Activated T-cell treated with anti-CD3 and anti-CD28 coated beads, Interleukin-2, amount 50 U/mL, for 72 hours (primary cell): ENCODE measurements around the gene RAB11FIP2. TPM values are rescaled to one million over a fixed set of nuclear protein-coding genes. Genes with fewer than 3 reads are reported as not detected.

Source experiments
- ATAC-seq, 2 donors: fragments of 150-1000 bp; cut with Tn5 transposase; replicated peaks in 1 of 2; 2 replicates each; pipeline ENCODE4 v1.10.0; 2021; ENCODE audit warnings: moderate library complexity in 2 of 2, mild to moderate bottlenecking in 1 of 2
- DNase-seq, 2 donors: peaks; one replicate each; pipeline ENCODE4 v3.0.0; 2021 to 2022; ENCODE audit warnings: mixed read lengths in 1 of 2
- H3K27ac Mint-ChIP-seq: one replicate; pipeline ENCODE4 v1.8.0; 2022; ENCODE audit warnings: mild to moderate bottlenecking, moderate library complexity, mixed read lengths
- H3K27me3 Mint-ChIP-seq: one replicate; pipeline ENCODE4 v1.8.0; 2022; ENCODE audit warnings: low read depth, mixed read lengths
- H3K36me3 Mint-ChIP-seq, 2 donors: one replicate each; pipeline ENCODE4 v1.8.0; 2022; ENCODE audit warnings: mixed read lengths in 2 of 2, mild to moderate bottlenecking in 1 of 2; ENCODE audit not compliant: insufficient read depth in 2 of 2
- H3K4me1 Mint-ChIP-seq: one replicate; pipeline ENCODE4 v1.8.0; 2022; ENCODE audit warnings: low read depth, mixed read lengths
- H3K4me3 Mint-ChIP-seq, 2 donors: one replicate each; pipeline ENCODE4 v1.8.0; 2022; ENCODE audit warnings: mild to moderate bottlenecking in 2 of 2, mixed read lengths in 2 of 2, moderate library complexity in 2 of 2
- H3K9me3 Mint-ChIP-seq, 2 donors: one replicate each; pipeline ENCODE4 v1.8.0; 2022; ENCODE audit warnings: mixed read lengths in 2 of 2
- total RNA-seq, 2 donors: library from RNA; stranded (reverse); gene quantifications; one replicate each; pipeline ENCODE4 v1.2.3, GENCODE V29; 2022

RAB11FIP2 gene
- total RNA-seq, 2 donors from 2014 or later: 19.6 to 22.1 TPM

DNA sequence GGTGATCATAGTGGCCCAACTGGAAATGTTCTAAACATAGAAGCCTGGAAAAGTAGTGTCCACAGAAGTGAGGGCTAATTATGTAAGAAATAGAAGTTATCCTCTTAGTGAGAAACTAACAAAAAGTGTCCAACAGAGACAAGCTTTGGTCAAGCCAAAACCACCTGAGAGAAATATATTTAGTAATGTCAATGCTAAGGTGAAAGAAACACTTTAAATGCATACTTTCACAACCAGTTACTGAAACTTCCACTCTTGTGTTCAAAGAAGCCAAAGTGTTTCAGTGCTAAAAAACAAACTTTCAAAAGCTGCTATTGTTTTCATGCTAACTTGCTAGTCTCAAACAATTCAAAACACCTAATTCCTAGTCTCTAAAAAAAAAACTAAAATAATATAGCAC lies 18.1 kb downstream of the RAB11FIP2 start:
- no peaks in the 10 kb centered on the region for H3K27me3 Mint-ChIP-seq
- peaks cover 2 to 6% of the 10 kb centered on the region in 2 donors for H3K36me3 Mint-ChIP-seq
- ATAC-seq (no peak), DNase-seq (no peak)
- H3K9me3 Mint-ChIP-seq: no peaks in the 10 kb centered on the region
- H3K4me1 Mint-ChIP-seq: peaks cover 20% of the 10 kb centered on the region
- no peak overlapping the region for H3K27ac Mint-ChIP-seq
- no peak overlapping the region for H3K4me3 Mint-ChIP-seq

DNA sequence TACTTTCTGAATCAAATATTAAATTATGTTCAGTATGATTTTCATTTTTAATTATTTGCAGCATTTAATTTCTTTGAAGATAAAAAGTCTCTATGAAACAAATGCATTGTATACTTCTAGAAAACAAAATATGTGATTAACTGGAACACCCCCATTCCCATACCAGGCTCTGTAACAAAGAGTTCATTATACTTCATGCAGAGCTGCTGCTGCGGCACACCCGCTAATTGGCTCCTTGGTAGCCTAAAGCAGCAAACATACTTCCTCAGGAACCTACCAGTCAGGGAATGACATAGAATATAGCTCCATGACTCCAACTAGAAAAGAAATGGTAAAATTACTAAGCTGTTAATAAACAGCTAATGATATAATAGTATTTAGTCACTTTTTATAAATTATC lies 19.3 kb downstream of the RAB11FIP2 start:
- DNase-seq (no peak), ATAC-seq (no peak)
- Mint-ChIP-seq H3K4me1 (peaks cover 17% of the 10 kb centered on the region), H3K4me3 (no peak overlapping the region), H3K27ac (no peak overlapping the region), H3K36me3 (peaks cover under 1 to 6% of the 10 kb centered on the region in 2 donors), H3K9me3 (no peaks in the 10 kb centered on the region), H3K27me3 (no peaks in the 10 kb centered on the region)

DNA sequence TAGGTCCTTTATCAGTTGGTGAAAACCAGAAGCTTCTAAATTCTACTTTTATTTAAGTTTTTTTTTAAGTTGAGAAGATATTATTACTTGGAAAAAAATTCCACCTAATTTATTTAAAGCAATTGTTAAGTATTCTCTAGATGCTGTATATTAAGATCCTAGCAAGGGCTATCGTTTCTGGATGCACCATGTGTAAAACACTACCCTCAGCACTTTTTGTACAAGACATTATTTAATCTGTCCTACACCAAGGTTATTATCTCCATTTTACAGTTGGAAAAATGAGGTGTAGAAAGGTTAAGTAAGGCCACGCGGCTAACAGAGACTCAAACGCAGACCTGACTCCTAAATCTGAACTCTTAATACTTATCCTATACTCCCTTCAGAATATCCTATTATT lies 19.8 kb downstream of the RAB11FIP2 start:
- Mint-ChIP-seq H3K9me3 (no peaks in the 10 kb centered on the region), H3K36me3 (peaks cover 0 to 6% of the 10 kb centered on the region in 2 donors), H3K27me3 (no peaks in the 10 kb centered on the region), H3K4me1 (peaks cover 15% of the 10 kb centered on the region), H3K4me3 (no peak overlapping the region), H3K27ac (no peak overlapping the region)
- ATAC-seq (no peak), DNase-seq (no peak)

DNA sequence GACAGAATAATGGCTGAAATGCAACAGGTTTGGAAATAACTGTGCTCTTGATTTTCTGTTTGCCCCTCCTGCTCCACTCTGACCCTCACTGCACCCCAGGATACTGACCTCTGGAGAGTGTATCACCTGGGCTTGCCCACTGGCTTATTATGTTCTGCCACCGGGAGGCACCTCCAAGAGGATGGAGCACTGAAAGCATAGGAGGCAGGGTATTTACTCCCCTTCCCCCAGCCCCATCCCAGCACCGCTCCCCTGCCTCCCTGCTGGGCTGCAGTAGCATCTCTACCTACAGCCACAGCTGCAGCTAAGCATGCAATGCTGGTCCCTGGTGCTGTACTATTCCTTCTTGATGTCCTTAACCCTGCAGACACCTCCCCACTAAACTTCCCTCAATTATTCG lies 26.4 kb downstream of the RAB11FIP2 start:
- DNase-seq: no peak
- Mint-ChIP-seq H3K27me3 (no peaks in the 10 kb centered on the region), H3K27ac (peak overlapping the region; percentile 30), H3K9me3 (no peaks in the 10 kb centered on the region), H3K4me1 (peaks cover 4% of the 10 kb centered on the region), H3K4me3 (no peak overlapping the region), H3K36me3 (no peaks in the 10 kb centered on the region)
- no peak for ATAC-seq

DNA sequence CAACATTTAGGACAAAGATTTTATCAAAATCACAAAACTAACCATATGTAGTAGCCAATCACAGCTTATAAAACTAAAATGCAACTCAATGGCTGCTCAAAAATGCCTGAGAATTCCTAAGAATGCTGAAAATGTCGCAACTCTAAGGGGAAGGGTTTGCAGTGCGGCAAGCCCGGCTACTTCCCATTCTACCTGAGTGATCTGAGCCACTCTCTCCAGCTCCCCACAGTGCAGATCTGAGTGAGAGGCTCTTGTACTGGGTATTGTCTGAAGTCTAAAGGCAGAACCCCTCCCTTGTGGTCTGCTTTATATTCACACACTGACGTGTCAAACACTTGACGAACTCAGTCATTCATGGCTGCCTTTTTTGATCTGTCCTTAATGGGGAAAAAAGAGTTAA lies 28.9 kb downstream of the RAB11FIP2 start:
- H3K9me3 Mint-ChIP-seq: no peaks in the 10 kb centered on the region
- H3K36me3 Mint-ChIP-seq: no peaks in the 10 kb centered on the region
- no peak for ATAC-seq
- no peak for DNase-seq
- H3K4me3 Mint-ChIP-seq: no peak overlapping the region
- H3K27ac Mint-ChIP-seq: no peak overlapping the region
- H3K4me1 Mint-ChIP-seq: peaks cover 4% of the 10 kb centered on the region
- no peaks in the 10 kb centered on the region for H3K27me3 Mint-ChIP-seq

DNA sequence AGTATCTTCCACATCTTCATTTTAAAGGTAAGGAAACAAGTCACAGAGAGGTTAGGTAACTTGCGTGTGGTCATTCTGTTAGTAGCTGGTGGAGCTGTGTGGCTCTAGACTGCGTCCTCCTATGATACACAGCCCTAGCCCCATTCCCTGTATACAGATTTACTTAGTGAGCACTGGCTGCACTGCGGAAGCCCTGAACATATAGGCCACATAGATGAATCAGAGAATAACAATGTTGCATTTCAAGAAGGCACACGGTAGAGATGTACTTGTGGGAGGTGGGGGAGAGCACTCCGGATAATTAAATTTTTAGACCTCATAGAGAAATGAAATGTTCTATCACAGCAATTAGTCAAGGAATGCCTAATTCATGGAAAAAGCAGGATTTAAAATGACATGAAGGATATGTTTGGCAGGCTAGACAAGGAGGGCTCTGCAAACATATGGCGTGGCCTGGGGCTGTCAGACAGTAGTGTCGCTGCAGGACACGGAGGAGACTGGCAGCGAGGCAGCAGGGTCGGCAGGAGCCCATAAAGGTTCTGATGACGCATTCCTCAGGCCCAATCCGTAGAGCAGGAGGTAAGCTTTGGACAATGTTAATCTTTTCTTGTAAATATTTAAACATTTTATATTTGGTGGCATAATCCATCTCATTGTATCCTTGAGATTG lies 29.5 kb downstream of the RAB11FIP2 start:
- H3K36me3 Mint-ChIP-seq: no peaks in the 10 kb centered on the region

DNA sequence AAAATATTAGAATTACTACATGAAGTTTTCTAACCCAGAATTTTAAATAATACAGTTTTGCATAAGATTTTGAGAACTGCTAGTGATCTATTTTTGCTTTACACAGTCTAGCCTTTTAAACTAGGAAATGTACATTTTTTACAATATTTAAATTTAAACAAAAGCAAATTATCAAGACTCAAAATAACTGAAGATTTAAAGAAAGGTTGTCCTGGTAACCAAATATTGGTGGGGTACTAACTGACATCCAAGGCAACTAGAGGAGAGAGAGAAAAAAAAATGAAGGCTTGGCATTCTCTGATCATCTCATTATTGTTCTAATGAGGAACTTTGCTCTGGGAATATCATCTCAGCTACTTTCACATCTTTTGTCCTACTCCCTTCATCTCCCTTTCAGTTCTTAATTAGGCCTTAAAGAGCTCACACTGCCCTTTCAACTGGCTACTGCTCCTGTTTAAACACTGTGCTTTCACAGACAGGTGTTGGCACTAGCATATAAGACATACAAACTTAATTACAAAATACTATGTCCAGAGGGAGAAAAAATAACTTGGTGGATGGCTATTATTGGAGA lies 33.7 kb downstream of the RAB11FIP2 start:
- no peak overlapping the region for H3K4me3 Mint-ChIP-seq
- no peaks in the 10 kb centered on the region for H3K4me1 Mint-ChIP-seq
- DNase-seq (no peak), ATAC-seq (no peak)
- no peaks in the 10 kb centered on the region for H3K9me3 Mint-ChIP-seq
- H3K27ac Mint-ChIP-seq: peak overlapping the region; percentile 44
- H3K36me3 Mint-ChIP-seq: peaks cover 0 to 5% of the 10 kb centered on the region in 2 donors
- no peaks in the 10 kb centered on the region for H3K27me3 Mint-ChIP-seq

More for the DNA sequence above, 29.5 kb downstream of the RAB11FIP2 start:
- Mint-ChIP-seq H3K4me1 (peaks cover 4% of the 10 kb centered on the region), H3K9me3 (no peaks in the 10 kb centered on the region), H3K27ac (no peak overlapping the region), H3K4me3 (no peak overlapping the region), H3K27me3 (no peaks in the 10 kb centered on the region)
- no peak for DNase-seq
- ATAC-seq: no peak

DNA sequence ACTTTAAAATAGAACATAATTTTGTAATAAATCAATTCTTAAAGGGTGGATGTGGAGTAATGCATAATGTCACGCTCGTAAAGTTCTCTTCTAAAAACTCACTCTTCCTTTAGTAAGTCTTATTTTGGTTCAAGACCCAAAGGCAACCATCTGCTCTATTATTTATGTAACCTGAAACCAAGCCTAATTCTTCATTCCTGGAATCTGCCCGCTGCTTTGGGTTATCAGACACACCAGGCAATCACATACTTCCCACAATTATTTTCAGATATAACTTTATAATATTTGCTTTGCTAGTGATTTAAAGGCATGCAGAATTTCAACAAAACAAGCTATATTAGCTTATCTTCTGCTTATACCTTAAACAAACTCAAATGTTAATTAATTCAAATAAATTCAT lies 39.0 kb downstream of the RAB11FIP2 start:
- no peak overlapping the region for H3K27ac Mint-ChIP-seq
- ATAC-seq (no peak), DNase-seq (no peak)
- H3K4me3 Mint-ChIP-seq: no peak overlapping the region
- peaks cover 2% of the 10 kb centered on the region for H3K4me1 Mint-ChIP-seq
- peaks cover 0 to 12% of the 10 kb centered on the region in 2 donors for H3K36me3 Mint-ChIP-seq
- no peaks in the 10 kb centered on the region for H3K27me3 Mint-ChIP-seq
- no peaks in the 10 kb centered on the region for H3K9me3 Mint-ChIP-seq

DNA sequence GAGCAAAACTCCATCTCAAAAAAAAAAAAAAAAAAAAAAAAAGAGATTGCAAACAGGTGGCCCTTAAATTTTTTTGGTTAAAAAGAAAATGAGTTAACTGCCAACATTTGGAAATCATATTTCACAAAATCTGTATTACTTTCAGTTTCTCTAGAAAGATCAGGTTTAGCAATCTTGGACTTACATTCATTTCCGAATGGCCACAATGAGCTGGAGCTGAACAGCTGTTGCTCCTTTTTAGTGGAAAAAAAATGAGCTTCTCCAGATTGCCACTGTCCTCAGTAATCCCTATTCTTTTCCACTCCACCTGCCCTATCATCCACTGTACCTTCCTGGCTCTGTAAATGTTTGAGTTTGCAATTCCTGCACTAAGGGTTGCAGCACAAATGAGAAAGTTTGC lies 43.6 kb downstream of the RAB11FIP2 start:
- peaks cover 9% of the 10 kb centered on the region for H3K4me1 Mint-ChIP-seq
- H3K27ac Mint-ChIP-seq: peak overlapping the region; percentile 76
- no peaks in the 10 kb centered on the region for H3K27me3 Mint-ChIP-seq
- no peak for DNase-seq
- no peak for ATAC-seq
- H3K4me3 Mint-ChIP-seq: no peak overlapping the region
- no peaks in the 10 kb centered on the region for H3K9me3 Mint-ChIP-seq
- peaks cover 6 to 13% of the 10 kb centered on the region in 2 donors for H3K36me3 Mint-ChIP-seq

DNA sequence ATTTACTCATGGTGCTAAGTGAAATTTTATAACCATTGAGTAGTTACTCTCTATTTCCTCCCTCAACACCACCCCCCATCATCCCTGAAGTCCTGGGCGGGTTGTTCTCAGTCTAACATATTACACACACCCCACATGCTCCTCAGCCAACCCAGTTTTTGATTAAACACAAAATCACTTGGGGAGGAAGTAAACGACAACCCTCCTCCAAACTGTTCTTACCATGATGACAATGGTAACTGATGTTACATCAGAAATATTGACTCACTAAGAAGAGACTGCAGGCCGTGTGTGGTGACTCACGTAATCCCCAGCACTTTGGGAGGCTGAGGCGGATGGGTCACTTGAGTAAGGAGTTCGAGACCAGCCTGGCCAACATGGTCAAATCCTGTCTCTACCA lies 44.2 kb downstream of the RAB11FIP2 start:
- peak overlapping the region; percentile 79 for H3K27ac Mint-ChIP-seq
- no peaks in the 10 kb centered on the region for H3K9me3 Mint-ChIP-seq
- H3K4me1 Mint-ChIP-seq: peaks cover 9% of the 10 kb centered on the region
- ATAC-seq (peak; percentile 94 to 97), DNase-seq (peak; percentile 20 to 41)
- no peaks in the 10 kb centered on the region for H3K27me3 Mint-ChIP-seq
- H3K36me3 Mint-ChIP-seq: peaks cover 7 to 12% of the 10 kb centered on the region in 2 donors
- H3K4me3 Mint-ChIP-seq: peak overlapping the region; percentile 17 to 29

DNA sequence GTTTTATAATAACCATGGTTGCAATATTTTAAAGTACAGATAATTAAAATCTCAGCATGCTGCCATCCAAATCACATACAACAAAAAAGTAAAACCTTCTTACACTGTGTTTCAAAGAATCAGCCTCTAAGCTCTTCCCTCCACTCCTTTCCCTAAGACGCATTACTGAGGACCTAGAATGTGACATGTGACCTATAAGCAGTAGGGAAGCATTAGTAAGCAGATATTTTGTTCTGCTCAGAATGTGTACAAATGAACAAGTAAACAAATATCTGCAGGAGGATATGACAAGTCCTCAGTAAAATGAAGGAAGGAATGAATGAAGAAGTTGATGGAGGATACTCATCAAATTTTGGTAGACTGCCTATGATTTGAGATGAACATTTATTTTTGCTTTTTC lies 49.1 kb downstream of the RAB11FIP2 start:
- no peaks in the 10 kb centered on the region for H3K27me3 Mint-ChIP-seq
- H3K9me3 Mint-ChIP-seq: no peaks in the 10 kb centered on the region
- peaks cover 6% of the 10 kb centered on the region in 2 donors for H3K36me3 Mint-ChIP-seq
- H3K27ac Mint-ChIP-seq: no peak overlapping the region
- ATAC-seq (no peak), DNase-seq (no peak)
- no peak overlapping the region for H3K4me3 Mint-ChIP-seq
- H3K4me1 Mint-ChIP-seq: peaks cover 6% of the 10 kb centered on the region

DNA sequence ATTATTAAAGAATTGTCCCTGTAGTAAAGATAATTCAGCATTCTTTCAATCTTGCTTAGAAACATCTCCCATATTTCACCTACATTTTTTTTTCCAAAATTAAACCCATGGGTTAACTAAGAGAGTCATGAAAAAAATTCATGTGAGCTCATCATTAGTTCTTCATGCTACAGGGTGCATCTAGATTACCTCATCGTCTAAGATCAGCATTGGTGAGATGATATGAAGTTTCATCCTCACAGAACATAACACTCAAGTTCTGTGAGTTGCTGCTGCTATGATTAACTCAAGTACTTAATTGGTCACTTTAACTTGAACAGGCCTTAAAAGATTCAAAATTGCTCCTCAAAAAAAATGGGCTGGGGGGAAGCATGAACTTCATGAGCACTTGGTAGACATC lies 50.0 kb downstream of the RAB11FIP2 start:
- DNase-seq: no peak
- Mint-ChIP-seq H3K27me3 (no peaks in the 10 kb centered on the region), H3K27ac (no peak overlapping the region), H3K36me3 (peaks cover 3% of the 10 kb centered on the region in 2 donors), H3K4me3 (no peak overlapping the region), H3K4me1 (no peaks in the 10 kb centered on the region), H3K9me3 (no peaks in the 10 kb centered on the region)
- no peak for ATAC-seq

DNA sequence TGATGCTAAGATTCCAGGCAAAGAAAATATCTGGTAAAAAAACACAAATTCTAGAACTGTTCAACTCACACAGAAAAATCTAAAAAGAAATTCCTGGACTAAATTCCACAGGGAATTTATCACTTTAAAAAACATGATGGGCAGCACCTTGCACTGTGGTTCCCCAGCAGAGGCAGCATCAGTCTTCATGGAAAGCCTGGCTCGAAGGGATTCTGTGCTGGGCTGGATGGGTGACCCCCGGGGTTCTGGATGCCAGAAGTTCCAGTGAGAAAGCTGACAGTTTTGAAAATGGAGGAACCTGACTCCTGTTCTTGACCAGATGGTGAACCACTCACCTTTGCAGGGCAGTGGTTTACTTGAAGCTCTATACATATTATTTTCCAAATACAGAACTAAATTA lies 52.0 kb downstream of the RAB11FIP2 start:
- H3K9me3 Mint-ChIP-seq: no peaks in the 10 kb centered on the region
- H3K4me3 Mint-ChIP-seq: no peak overlapping the region
- H3K36me3 Mint-ChIP-seq: peaks cover 2% of the 10 kb centered on the region in 2 donors
- no peaks in the 10 kb centered on the region for H3K4me1 Mint-ChIP-seq
- no peak overlapping the region for H3K27ac Mint-ChIP-seq
- DNase-seq (no peak), ATAC-seq (no peak)
- H3K27me3 Mint-ChIP-seq: no peaks in the 10 kb centered on the region

DNA sequence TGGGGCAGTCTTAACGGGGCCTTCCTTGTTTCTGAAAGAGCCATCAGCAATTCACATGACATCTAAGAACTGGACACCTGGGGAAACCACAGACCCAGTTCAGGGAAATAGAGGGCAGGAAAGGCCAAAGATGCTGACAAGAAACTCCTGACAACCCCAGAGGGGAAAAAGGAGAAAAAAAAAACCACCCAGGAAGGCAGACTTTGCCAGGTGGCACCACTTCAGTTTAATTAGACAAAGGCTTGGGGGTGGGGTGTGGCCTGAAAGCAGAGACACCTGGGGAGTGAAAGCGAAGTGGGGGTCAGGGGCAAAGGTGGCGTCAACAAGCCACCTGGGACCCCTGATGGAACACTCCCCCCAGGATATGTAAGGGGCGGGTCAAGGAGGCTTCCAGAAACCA lies 53.6 kb downstream of the RAB11FIP2 start:
- no peak overlapping the region for H3K27ac Mint-ChIP-seq
- no peaks in the 10 kb centered on the region for H3K4me1 Mint-ChIP-seq
- H3K36me3 Mint-ChIP-seq: peaks cover 2% of the 10 kb centered on the region in 2 donors
- H3K4me3 Mint-ChIP-seq: no peak overlapping the region
- ATAC-seq: no peak
- H3K9me3 Mint-ChIP-seq: peaks cover 3% of the 10 kb centered on the region in 2 donors
- no peak for DNase-seq
- no peaks in the 10 kb centered on the region for H3K27me3 Mint-ChIP-seq
